ENCODE measurements around the gene ZBTB20. TPM values are rescaled to one million over a fixed set of nuclear protein-coding genes. Genes with fewer than 3 reads are reported as not detected.

Gene ZBTB20
- polyA plus RNA-seq, 3 donors: 1.3 to 3.2 (median 2.0) TPM

DNA sequence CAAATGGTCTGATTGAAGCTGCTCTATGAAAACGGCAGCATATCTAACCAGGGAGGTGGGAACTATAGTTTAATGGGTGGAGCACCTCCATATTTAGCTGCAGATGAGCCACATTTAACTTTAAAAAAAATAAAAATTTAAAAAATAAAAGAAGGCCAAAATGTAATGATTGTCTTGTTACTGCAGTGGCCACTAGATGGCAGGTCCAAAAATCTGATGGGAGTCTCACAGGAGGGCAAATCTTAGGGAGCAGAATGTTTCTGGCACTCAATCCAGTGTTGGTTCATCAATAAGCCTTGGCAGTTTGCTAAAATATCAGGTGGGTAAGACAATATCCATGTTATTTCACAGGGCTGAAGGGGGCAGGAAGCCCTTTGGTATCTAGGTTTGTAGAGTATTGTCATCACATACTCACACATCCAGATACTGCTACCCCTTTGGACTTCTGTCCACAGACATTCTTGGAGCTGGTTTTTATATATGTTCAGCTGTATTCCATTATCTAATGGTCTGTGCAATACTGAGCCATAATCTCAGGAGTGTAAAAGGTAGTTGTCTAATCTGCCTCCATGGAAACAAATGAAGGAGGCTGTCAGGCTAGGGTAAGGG is 619.9 kb downstream of the ZBTB20 start:
- H3K27ac ChIP-seq (ENCODE audit: low read depth in 1 of 2, low read length in 2 of 2): no peak overlapping the region
- no peaks in the 10 kb centered on the region for H3K79me2 ChIP-seq (ENCODE audit: insufficient read depth, low read length)
- no peak overlapping the region for H2AFZ ChIP-seq (ENCODE audit: insufficient read depth, low read depth, low read length, poor library complexity, severe bottlenecking)
- H3K4me2 ChIP-seq (replicated peaks; ENCODE audit: extremely low read depth, low read length, poor library complexity, severe bottlenecking): no peak overlapping the region
- Mint-ChIP-seq H3K4me3 (no peak overlapping the region), H3K4me1 (no peaks in the 10 kb centered on the region), H3K36me3 (peaks cover 0 to under 1% of the 10 kb centered on the region in 2 donors), H3K9me3 (peaks cover 0 to 8% (median under 1%) of the 10 kb centered on the region in 7 donors), H3K27ac (no peak overlapping the region), H3K27me3 (ENCODE audit: low read depth in 3 of 3) (no peaks in the 10 kb centered on the region)
- no peak overlapping the region for H3K9ac ChIP-seq (ENCODE audit: insufficient read depth, low read length, poor library complexity, severe bottlenecking)
- no peak for DNase-seq
- no peak overlapping the region for H3K4me3 ChIP-seq (replicated peaks in 1 of 3; ENCODE audit: low read depth in 2 of 3, low read length in 3 of 3)
- H3K36me3 ChIP-seq (replicated peaks in 1 of 2; ENCODE audit: control insufficient read depth in 1 of 2, insufficient read depth in 2 of 2, low read length in 2 of 2): no peaks in the 10 kb centered on the region
- no peaks in the 10 kb centered on the region for H3K27me3 ChIP-seq (ENCODE audit: control insufficient read depth in 2 of 2, insufficient read depth in 2 of 2, low read length in 2 of 2)
- H3K4me1 ChIP-seq (ENCODE audit: control insufficient read depth in 1 of 2, insufficient read depth in 2 of 2, low read length in 2 of 2): no peaks in the 10 kb centered on the region
- WGBS (ENCODE audit: insufficient coverage): no CpG with 5 or more reads among the region's 1 CpG
- TF ChIP-seq, protein P1, sequence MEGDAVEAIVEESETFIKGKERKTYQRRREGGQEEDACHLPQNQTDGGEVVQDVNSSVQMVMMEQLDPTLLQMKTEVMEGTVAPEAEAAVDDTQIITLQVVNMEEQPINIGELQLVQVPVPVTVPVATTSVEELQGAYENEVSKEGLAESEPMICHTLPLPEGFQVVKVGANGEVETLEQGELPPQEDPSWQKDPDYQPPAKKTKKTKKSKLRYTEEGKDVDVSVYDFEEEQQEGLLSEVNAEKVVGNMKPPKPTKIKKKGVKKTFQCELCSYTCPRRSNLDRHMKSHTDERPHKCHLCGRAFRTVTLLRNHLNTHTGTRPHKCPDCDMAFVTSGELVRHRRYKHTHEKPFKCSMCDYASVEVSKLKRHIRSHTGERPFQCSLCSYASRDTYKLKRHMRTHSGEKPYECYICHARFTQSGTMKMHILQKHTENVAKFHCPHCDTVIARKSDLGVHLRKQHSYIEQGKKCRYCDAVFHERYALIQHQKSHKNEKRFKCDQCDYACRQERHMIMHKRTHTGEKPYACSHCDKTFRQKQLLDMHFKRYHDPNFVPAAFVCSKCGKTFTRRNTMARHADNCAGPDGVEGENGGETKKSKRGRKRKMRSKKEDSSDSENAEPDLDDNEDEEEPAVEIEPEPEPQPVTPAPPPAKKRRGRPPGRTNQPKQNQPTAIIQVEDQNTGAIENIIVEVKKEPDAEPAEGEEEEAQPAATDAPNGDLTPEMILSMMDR (IDR thresholded peaks at IDR 0.05): peak; percentile 22
- intact Hi-C loops (cut with micrococcal nuclease): no loop called here
- H3K9me3 ChIP-seq (replicated peaks in 1 of 2; ENCODE audit: control insufficient read depth in 1 of 2, insufficient read depth in 1 of 2, low read length in 2 of 2): peaks cover 3 to 5% of the 10 kb centered on the region in 2 donors
- H4K20me1 ChIP-seq (ENCODE audit: insufficient read depth, low read length): no peaks in the 10 kb centered on the region

DNA sequence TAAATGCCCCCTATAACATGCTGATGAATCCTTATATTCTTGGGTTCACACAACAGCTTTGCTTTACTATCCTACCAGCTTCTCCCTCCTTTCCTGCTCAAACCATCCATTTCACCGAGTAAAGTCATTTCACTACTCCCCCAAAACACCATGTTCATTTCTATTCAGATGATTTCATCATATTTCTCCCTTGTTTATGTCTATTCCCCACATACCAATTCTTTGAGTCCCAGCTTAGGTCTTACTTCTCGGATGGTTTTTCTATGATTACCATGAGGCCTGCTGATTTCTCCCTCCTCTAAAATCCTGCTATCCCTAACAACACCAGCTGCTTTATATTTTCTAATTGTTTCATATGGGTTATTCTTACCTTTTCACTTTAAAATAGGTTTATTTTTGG is 621.8 kb downstream of the ZBTB20 start:
- no peaks in the 10 kb centered on the region for H3K9me3 ChIP-seq (replicated peaks in 1 of 2; ENCODE audit: control insufficient read depth in 1 of 2, insufficient read depth in 1 of 2, low read length in 2 of 2)
- no peak overlapping the region for H3K4me3 Mint-ChIP-seq
- no peak overlapping the region for H2AFZ ChIP-seq (ENCODE audit: insufficient read depth, low read depth, low read length, poor library complexity, severe bottlenecking)
- no peak for DNase-seq
- H3K4me2 ChIP-seq (replicated peaks; ENCODE audit: extremely low read depth, low read length, poor library complexity, severe bottlenecking): no peak overlapping the region
- TF ChIP-seq, protein P1 (IDR thresholded peaks at IDR 0.05): no peak
- no peak overlapping the region for H3K9ac ChIP-seq (ENCODE audit: insufficient read depth, low read length, poor library complexity, severe bottlenecking)
- H3K4me1 Mint-ChIP-seq: no peaks in the 10 kb centered on the region
- no peaks in the 10 kb centered on the region for H3K27me3 Mint-ChIP-seq (ENCODE audit: low read depth in 3 of 3)
- H3K36me3 ChIP-seq (replicated peaks in 1 of 2; ENCODE audit: control insufficient read depth in 1 of 2, insufficient read depth in 2 of 2, low read length in 2 of 2): no peaks in the 10 kb centered on the region
- no peak overlapping the region for H3K4me3 ChIP-seq (replicated peaks in 1 of 3; ENCODE audit: low read depth in 2 of 3, low read length in 3 of 3)
- WGBS (ENCODE audit: insufficient coverage): 100% methylated on average over 1 of the region's 2 CpGs
- H3K4me1 ChIP-seq (ENCODE audit: control insufficient read depth in 1 of 2, insufficient read depth in 2 of 2, low read length in 2 of 2): no peaks in the 10 kb centered on the region
- H3K9me3 Mint-ChIP-seq: no peaks in the 10 kb centered on the region
- H3K36me3 Mint-ChIP-seq: no peaks in the 10 kb centered on the region
- intact Hi-C loops (cut with micrococcal nuclease): no loop called here
- no peak overlapping the region for H3K27ac ChIP-seq (ENCODE audit: low read depth in 1 of 2, low read length in 2 of 2)
- H4K20me1 ChIP-seq (ENCODE audit: insufficient read depth, low read length): no peaks in the 10 kb centered on the region
- H3K79me2 ChIP-seq (ENCODE audit: insufficient read depth, low read length): no peaks in the 10 kb centered on the region
- no peaks in the 10 kb centered on the region for H3K27me3 ChIP-seq (ENCODE audit: control insufficient read depth in 2 of 2, insufficient read depth in 2 of 2, low read length in 2 of 2)
- no peak overlapping the region for H3K27ac Mint-ChIP-seq

Measured in CD14-positive monocyte (primary cell).